PFSK-1 (cell line): ENCODE results near the gene RTRAF.

ENCODE experiments used
- FOXP2 ChIP-seq: optimal IDR thresholded peaks from 2 replicates; pipeline ENCODE3; 2011; ENCODE audit warnings: borderline replicate concordance, control low read depth, inconsistent platforms; ENCODE audit not compliant: insufficient read depth; ENCODE audit errors: extremely low read length, extremely low read depth
- POLR2AphosphoS5 ChIP-seq: IDR thresholded peaks from 2 replicates; pipeline ENCODE4 v1.6.1; 2012; ENCODE audit warnings: low read depth, mild to moderate bottlenecking, control low read depth, low read length, moderate library complexity
- REST ChIP-seq, 2 experiments: IDR thresholded peaks; 2 replicates each; pipeline versions ENCODE4 v1.6.1 to v1.8.0; 2011 to 2012; ENCODE audit warnings: low read depth in 2 of 2, low read length in 2 of 2, control low read depth in 1 of 2, inconsistent platforms in 1 of 2, mild to moderate bottlenecking in 1 of 2, moderate library complexity in 1 of 2; ENCODE audit not compliant: insufficient read depth in 1 of 2
- SIN3A ChIP-seq: IDR thresholded peaks from 2 replicates; pipeline ENCODE4 v1.6.1; 2012; ENCODE audit warnings: mild to moderate bottlenecking, low read length, moderate library complexity, borderline replicate concordance; ENCODE audit not compliant: insufficient read depth
- TAF1 ChIP-seq: IDR thresholded peaks from 2 replicates; pipeline ENCODE4 v1.6.1; 2012; ENCODE audit warnings: low read length, control low read depth, borderline replicate concordance; ENCODE audit not compliant: insufficient read depth

GRCh38 chr14:52020866-52021717 lies 31.7 kb downstream of the RTRAF start:
- TF ChIP-seq REST (IDR thresholded peaks at IDR 0.05; ENCODE audit: insufficient read depth in 1 of 2, low read depth in 2 of 2, low read length in 2 of 2), result no peak
- no peak for TF ChIP-seq SIN3A
- TF ChIP-seq TAF1, result no peak
- TF ChIP-seq POLR2AphosphoS5, result no peak
- no peak for TF ChIP-seq FOXP2
